ENCODE measurements around the gene PLAA. TPM values are rescaled to one million over a fixed set of nuclear protein-coding genes. Genes with fewer than 3 reads are reported as not detected.
A peak's percentile ranks its signal among the peaks of the same experiment; 100 is the strongest.

The PLAA gene
- total RNA-seq, 1 donor from 2014 or later = 23.1 TPM

DNA sequence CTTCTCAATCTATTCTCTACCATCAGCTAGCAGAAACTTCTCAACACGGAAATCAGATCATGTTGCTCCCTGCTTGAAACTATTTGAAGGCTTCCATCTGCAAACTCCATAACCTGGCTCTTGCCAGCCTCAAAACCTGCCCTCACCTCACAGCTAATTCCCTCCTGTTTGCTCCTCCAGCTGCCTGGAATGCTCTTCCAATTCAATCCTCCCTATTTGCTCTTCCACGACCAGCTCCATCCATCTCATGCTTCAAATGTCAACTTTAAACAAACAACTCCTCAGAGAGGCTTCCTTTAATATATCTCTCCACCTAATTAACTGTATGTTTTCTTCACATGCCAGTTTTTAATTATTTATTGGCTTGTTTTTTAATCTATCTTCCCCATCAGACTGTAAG lies 1.5 kb downstream of the PLAA start:
- TF ChIP-seq, protein P1, sequence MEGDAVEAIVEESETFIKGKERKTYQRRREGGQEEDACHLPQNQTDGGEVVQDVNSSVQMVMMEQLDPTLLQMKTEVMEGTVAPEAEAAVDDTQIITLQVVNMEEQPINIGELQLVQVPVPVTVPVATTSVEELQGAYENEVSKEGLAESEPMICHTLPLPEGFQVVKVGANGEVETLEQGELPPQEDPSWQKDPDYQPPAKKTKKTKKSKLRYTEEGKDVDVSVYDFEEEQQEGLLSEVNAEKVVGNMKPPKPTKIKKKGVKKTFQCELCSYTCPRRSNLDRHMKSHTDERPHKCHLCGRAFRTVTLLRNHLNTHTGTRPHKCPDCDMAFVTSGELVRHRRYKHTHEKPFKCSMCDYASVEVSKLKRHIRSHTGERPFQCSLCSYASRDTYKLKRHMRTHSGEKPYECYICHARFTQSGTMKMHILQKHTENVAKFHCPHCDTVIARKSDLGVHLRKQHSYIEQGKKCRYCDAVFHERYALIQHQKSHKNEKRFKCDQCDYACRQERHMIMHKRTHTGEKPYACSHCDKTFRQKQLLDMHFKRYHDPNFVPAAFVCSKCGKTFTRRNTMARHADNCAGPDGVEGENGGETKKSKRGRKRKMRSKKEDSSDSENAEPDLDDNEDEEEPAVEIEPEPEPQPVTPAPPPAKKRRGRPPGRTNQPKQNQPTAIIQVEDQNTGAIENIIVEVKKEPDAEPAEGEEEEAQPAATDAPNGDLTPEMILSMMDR (IDR thresholded peaks at IDR 0.05) = no peak
- Histone ChIP-seq H3K9me3 (no peaks in the 10 kb centered on the region), H3K4me3 (peak overlapping the region; percentile 96), H3K27me3 (ENCODE audit: low read depth) (no peaks in the 10 kb centered on the region), H3K4me1 (peaks cover 34% of the 10 kb centered on the region), H3K36me3 (no peaks in the 10 kb centered on the region), H3K27ac (peak overlapping the region; percentile 98)
- intact Hi-C loops (cut with DNase I) = no loop called here
- ATAC-seq (no peak), DNase-seq (no peak)

DNA sequence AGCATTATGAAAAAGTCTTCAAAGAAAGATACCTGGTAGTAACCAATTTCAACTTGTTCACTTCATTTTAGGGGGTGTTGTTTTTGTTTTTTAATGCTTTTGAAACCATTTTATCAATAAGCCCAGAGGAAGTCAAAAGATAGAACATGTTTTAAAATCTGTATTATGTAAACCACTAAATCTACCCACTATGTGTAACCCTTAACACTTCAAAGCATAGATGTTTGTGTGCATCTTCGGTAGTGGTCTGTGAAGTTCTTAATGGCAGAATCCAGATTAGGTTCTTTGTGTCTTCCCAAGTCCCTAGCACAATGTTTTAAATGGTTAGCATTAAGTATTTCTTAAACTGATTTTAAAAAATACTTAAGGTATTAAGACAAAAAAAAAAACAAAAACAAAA lies 6.3 kb downstream of the PLAA start:
- Histone ChIP-seq H3K27me3 (ENCODE audit: low read depth) (no peaks in the 10 kb centered on the region), H3K36me3 (no peaks in the 10 kb centered on the region), H3K9me3 (peaks cover 6% of the 10 kb centered on the region), H3K27ac (no peak overlapping the region), H3K4me3 (no peak overlapping the region), H3K4me1 (peaks cover 23% of the 10 kb centered on the region)
- DNase-seq (no peak), ATAC-seq (no peak)
- intact Hi-C loops (cut with DNase I) = no loop called here
- TF ChIP-seq, protein P1 (IDR thresholded peaks at IDR 0.05) = no peak

DNA sequence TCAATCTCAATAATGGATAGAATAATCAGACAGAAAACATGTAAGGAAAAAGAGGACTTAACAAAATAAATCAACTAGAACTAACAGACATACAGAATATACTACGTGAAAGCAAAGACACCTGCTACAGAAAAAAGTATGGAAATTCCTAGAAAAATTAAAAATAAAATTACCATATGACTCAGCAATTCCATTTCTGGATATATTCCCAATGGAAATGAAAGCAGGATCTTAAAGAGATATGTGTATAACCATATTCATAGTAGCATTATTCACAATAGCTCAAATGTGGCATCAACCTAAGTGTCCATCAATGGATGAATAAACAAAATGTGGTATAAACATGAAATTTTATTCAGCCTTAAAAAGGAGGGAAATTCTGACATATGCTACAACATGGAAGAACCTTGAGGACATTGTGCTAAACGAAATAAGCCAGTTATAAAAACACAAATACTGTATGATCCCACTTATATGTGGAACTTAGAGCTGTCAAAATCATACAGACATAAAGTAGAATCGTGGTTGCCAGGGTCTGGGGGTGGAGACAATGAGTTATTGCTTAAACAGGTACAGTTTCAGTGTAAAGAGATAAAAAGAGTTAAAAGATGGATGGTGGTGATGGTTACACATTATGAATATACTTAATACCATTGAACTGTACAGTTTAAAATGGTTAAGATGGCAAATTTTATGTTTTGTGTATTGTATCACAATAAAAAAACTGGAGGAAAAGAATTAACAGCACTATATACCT lies 6.9 kb downstream of the PLAA start:
- H3K4me1 ChIP-seq = peaks cover 17% of the 10 kb centered on the region
- ATAC-seq (no peak), DNase-seq (no peak)
- no peaks in the 10 kb centered on the region for H3K36me3 ChIP-seq
- H3K27ac ChIP-seq = no peak overlapping the region
- H3K9me3 ChIP-seq = peaks cover 6% of the 10 kb centered on the region
- intact Hi-C loops (cut with DNase I) = no loop called here
- no peaks in the 10 kb centered on the region for H3K27me3 ChIP-seq (ENCODE audit: low read depth)
- H3K4me3 ChIP-seq = no peak overlapping the region
- TF ChIP-seq, protein P1 (IDR thresholded peaks at IDR 0.05) = no peak

DNA sequence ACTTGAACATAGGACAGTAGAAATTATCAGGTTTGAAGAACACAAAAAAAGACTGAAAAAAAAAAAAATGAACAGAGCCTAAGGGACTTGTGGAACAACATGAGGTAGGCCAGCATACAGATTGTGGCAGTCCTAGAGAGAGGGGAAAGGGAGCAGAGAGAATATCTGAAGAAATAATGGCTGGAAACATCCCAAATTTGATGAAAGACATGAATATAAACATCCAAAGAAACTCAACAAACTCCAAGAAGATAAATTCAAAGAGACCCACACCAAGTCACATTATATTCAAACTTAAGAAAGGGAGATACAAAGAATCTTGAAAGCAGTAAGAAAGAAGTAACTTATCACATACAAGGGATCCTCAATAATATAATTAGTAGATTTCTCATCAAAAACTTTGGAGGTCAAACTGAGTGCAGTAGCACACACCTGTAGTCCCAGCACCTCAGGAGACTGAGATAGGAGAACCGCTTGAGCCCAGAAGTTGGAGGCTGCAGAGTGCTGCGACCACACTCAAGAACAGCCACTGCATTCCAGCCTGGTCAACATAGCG lies 9.1 kb downstream of the PLAA start:
- intact Hi-C loops (cut with DNase I) = no loop called here
- peaks cover 5% of the 10 kb centered on the region for H3K4me1 ChIP-seq
- TF ChIP-seq, protein P1 (IDR thresholded peaks at IDR 0.05) = no peak
- no peak overlapping the region for H3K27ac ChIP-seq
- H3K9me3 ChIP-seq = peaks cover 6% of the 10 kb centered on the region
- ATAC-seq = no peak
- H3K27me3 ChIP-seq (ENCODE audit: low read depth) = no peaks in the 10 kb centered on the region
- no peak overlapping the region for H3K4me3 ChIP-seq
- no peak for DNase-seq
- peaks cover 8% of the 10 kb centered on the region for H3K36me3 ChIP-seq

DNA sequence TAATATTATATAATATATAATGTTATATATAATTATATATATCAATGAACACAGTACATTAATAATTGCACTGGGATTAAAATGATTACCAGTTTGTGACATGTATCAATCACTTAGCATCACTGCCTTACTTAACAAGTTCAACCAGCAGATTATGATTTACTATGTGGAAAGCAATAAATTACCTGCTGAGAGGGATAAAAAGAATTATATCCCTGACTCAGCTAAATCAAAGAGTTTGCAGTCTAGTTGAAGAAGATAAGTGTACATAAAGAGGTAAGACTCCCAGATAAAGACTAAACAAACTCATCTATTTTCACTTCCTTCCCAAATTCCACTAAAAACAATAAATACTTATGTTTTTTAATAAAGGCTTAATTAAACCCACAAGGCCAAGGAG lies 11.2 kb downstream of the PLAA start:
- H3K9me3 ChIP-seq = peaks cover 6% of the 10 kb centered on the region
- DNase-seq (no peak), ATAC-seq (no peak)
- H3K4me1 ChIP-seq = no peaks in the 10 kb centered on the region
- intact Hi-C loops (cut with DNase I) = no loop called here
- H3K27ac ChIP-seq = no peak overlapping the region
- no peak overlapping the region for H3K4me3 ChIP-seq
- TF ChIP-seq, protein P1 (IDR thresholded peaks at IDR 0.05) = no peak
- H3K27me3 ChIP-seq (ENCODE audit: low read depth) = no peaks in the 10 kb centered on the region
- peaks cover 25% of the 10 kb centered on the region for H3K36me3 ChIP-seq

All from lower lobe of right lung (tissue), 2 donors.